Endothelial cell of umbilical vein (primary cell): Measurements from ENCODE around the gene SORCS2. TPM values are rescaled to one million over a fixed set of nuclear protein-coding genes. Genes with fewer than 3 reads are reported as not detected.

Experiments
- BruUV-seq: library from RNA; stranded (reverse); fragments of 400-500 nt; replicated peaks from 2 replicates; lab custom pipeline; 2021; lab: Mats Ljungman, UMichigan
- CTCF ChIA-PET: fragments of 300-600, 350-600 bp; sonication (Branson Sonifier 250); formaldehyde crosslinking; loops from one replicate; lab custom pipeline; 2021; ENCODE audit warnings: antibody characterized with exemption, inconsistent platforms; lab: Charles Lee
- POLR2A ChIA-PET: fragments of 300-600, 350-600 bp; sonication (Branson Sonifier 250); formaldehyde crosslinking; loops from one replicate; lab custom pipeline; 2021; ENCODE audit warnings: antibody characterized with exemption, inconsistent platforms; lab: Charles Lee
- DNase-seq: peaks from one replicate; pipeline ENCODE4 v3.0.0-alpha.2; 2011; ENCODE audit warnings: low read depth, low spot score
- FAIRE-seq: peaks from 2 replicates; lab custom pipeline; 2011; peaks lifted over from hg19 to GRCh38; lab: Jason Lieb, UNC
- H2AFZ ChIP-seq: 2 replicates; pipeline ENCODE4 v1.6.0; 2012; ENCODE audit warnings: low read depth, low read length, control low read depth, inconsistent platforms
- H3K27ac ChIP-seq: 2 replicates; pipeline ENCODE4 v1.5.1; 2011; ENCODE audit warnings: low read depth, mild to moderate bottlenecking, control low read depth, low read length, moderate library complexity; ENCODE audit not compliant: insufficient read depth
- H3K27me3 ChIP-seq, 2 experiments: 2 replicates each; pipeline versions ENCODE4 v1.6.0 to v1.6.1; 2011; ENCODE audit warnings: low read length in 2 of 2, mixed read lengths in 1 of 2; ENCODE audit not compliant: control insufficient read depth in 2 of 2, insufficient read depth in 2 of 2
- H3K36me3 ChIP-seq, 2 experiments: 2 replicates in 1 of 2; 3 replicates in 1 of 2; pipeline ENCODE4 v1.5.1; 2011; ENCODE audit warnings: low read length in 2 of 2, mild to moderate bottlenecking in 1 of 2, moderate library complexity in 1 of 2; ENCODE audit not compliant: control insufficient read depth in 2 of 2, insufficient read depth in 2 of 2; ENCODE audit errors: extremely low read depth in 1 of 2
- H3K4me1 ChIP-seq: 3 replicates; pipeline ENCODE4 v1.5.1; 2011; ENCODE audit warnings: mild to moderate bottlenecking, low read length; ENCODE audit not compliant: control insufficient read depth, insufficient read depth; ENCODE audit errors: extremely low read depth
- H3K4me2 ChIP-seq: 2 replicates; pipeline ENCODE4 v1.6.1; 2011; ENCODE audit warnings: low read length, control low read depth, mixed read lengths; ENCODE audit not compliant: insufficient read depth
- H3K4me3 ChIP-seq, 3 experiments: fragments of 200-600 bp in 1 of 3; sonication (generic), shearing (Covaris generic) in 1 of 3; replicated peaks in 1 of 3; 2 replicates each; pipeline ENCODE4 v1.5.1; 2011 to 2016; ENCODE audit warnings: control low read depth in 3 of 3, low read length in 3 of 3, mild to moderate bottlenecking in 2 of 3, inconsistent platforms in 1 of 3, low read depth in 1 of 3, moderate library complexity in 1 of 3; ENCODE audit not compliant: insufficient read depth in 1 of 3
- H3K79me2 ChIP-seq: 2 replicates; pipeline ENCODE4 v1.6.0; 2012; ENCODE audit warnings: low read length, inconsistent platforms; ENCODE audit not compliant: control insufficient read depth, insufficient read depth
- H3K9ac ChIP-seq: replicated peaks from 2 replicates; pipeline ENCODE3; 2011; ENCODE audit warnings: low read length, control low read depth; ENCODE audit not compliant: insufficient read depth; ENCODE audit errors: extremely low read depth
- H3K9me1 ChIP-seq: replicated peaks from 3 replicates; pipeline ENCODE4 v1.6.0; 2011; ENCODE audit warnings: mild to moderate bottlenecking, low read length; ENCODE audit not compliant: control insufficient read depth, insufficient read depth; ENCODE audit errors: extremely low read depth
- H3K9me3 ChIP-seq: replicated peaks from 2 replicates; pipeline ENCODE4 v1.5.1; 2012; ENCODE audit warnings: low read length, inconsistent platforms; ENCODE audit not compliant: control insufficient read depth, insufficient read depth
- H4K20me1 ChIP-seq: replicated peaks from 2 replicates; pipeline ENCODE3; 2011; ENCODE audit warnings: mild to moderate bottlenecking, low read length; ENCODE audit not compliant: control insufficient read depth, insufficient read depth; ENCODE audit errors: extremely low read depth
- EZH2 ChIP-seq: IDR thresholded peaks from 2 replicates; pipeline ENCODE4 v1.6.1; 2012; ENCODE audit warnings: borderline replicate concordance, low read depth, mild to moderate bottlenecking, moderate library complexity, low read length, inconsistent platforms; ENCODE audit not compliant: severe bottlenecking
- FOS ChIP-seq: IDR thresholded peaks from 2 replicates; pipeline ENCODE4 v1.6.1; 2011; ENCODE audit warnings: mild to moderate bottlenecking, low read length, moderate library complexity, borderline replicate concordance; ENCODE audit not compliant: insufficient read depth
- GATA2 ChIP-seq: IDR thresholded peaks from 2 replicates; pipeline ENCODE4 v1.7.0; 2011; ENCODE audit warnings: low read depth, mild to moderate bottlenecking, moderate library complexity, mixed read lengths, low read length; ENCODE audit not compliant: insufficient read length, insufficient read depth
- JUN ChIP-seq: IDR thresholded peaks from 2 replicates; pipeline ENCODE4 v1.6.1; 2011; ENCODE audit warnings: borderline replicate concordance, low read depth; ENCODE audit not compliant: insufficient read length, insufficient read depth
- MAX ChIP-seq: IDR thresholded peaks from 2 replicates; pipeline ENCODE4 v1.6.1; 2011; ENCODE audit not compliant: insufficient read depth, insufficient read length
- MYC ChIP-seq: IDR thresholded peaks from one replicate; pipeline ENCODE4 v1.6.1; 2011; ENCODE audit warnings: mild to moderate bottlenecking, low read depth, low read length
- POLR2A ChIP-seq: IDR thresholded peaks from 2 replicates; pipeline ENCODE4 v1.6.1; 2012; ENCODE audit warnings: low read depth, mild to moderate bottlenecking, control low read depth, low read length
- POLR2AphosphoS5 ChIP-seq: IDR thresholded peaks from 2 replicates; pipeline ENCODE4 v1.6.1; 2012; ENCODE audit warnings: low read depth, mild to moderate bottlenecking, control low read depth, low read length, moderate library complexity; ENCODE audit not compliant: insufficient read depth
- dilution Hi-C: fragments of 300-500 bp; cut with MboI; formaldehyde crosslinking; loops from one replicate; pipeline ENCODE4 v1.15.0; 2019; ENCODE audit warnings: low sequenced_read_pairs; ENCODE audit not compliant: extremely low pct_ligation_motif_present
- intact Hi-C: fragments of 100-400 bp; cut with micrococcal nuclease; formaldehyde crosslinking; loops from one replicate; pipeline ENCODE4 v1.10.0; 2022
- polyA plus RNA-seq, 4 experiments: library from polyadenylated mRNA; depleted of rRNA in 3 of 4; stranded (reverse) in 3 of 4; unstranded in 1 of 4; fragments of >200 nt; gene quantifications; 2 replicates each; pipeline versions ENCODE4 v1.2.1 to v1.2.3, GENCODE V29; 2011 to 2012; ENCODE audit warnings: missing spikeins in 1 of 4
- total RNA-seq: library from RNA; stranded (reverse); gene quantifications from 2 replicates; pipeline ENCODE4 v1.2.3, GENCODE V29; 2021
- TF ChIP-seq, protein P1 (sequence below), 2 donors: IDR thresholded peaks; 1 replicate in 1 of 2; 2 replicates in 1 of 2; pipeline ENCODE4 v1.5.1; 2011; ENCODE audit warnings: low read length in 2 of 2, mild to moderate bottlenecking in 2 of 2, moderate library complexity in 2 of 2, control low read depth in 1 of 2, inconsistent platforms in 1 of 2, low read depth in 1 of 2; ENCODE audit not compliant: insufficient read depth in 1 of 2; ENCODE audit errors: extremely low read depth in 1 of 2

SORCS2 gene
- total and polyA plus RNA-seq, 2 donors (not counting 3 experiments of a cell fraction or from before 2014, with no cell fraction given): not detected

DNA sequence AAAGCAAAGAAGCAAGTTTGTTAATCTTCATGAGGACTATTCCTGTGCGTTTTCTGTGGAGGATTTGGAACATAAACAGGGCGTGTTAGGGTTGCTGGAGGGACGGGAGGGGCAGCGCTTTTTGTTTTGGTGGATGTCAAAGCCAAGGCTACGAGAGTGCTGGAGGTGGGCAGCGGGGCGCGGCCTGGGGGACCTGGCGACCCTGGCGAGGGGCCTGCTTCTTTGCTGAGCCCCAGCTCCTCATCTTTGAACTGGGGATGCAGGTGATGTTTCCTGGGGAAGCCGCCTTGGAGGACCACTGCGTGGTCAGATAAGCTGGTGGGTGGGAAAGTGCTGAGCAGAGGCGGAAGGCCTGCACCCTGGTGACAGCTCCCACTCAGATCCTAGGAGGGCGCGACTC lies 55.2 kb downstream of the SORCS2 start:
- H3K9me3 ChIP-seq: no peaks in the 10 kb centered on the region
- FAIRE-seq (no peak), DNase-seq (no peak)
- intact Hi-C loops: no loop called here
- no peaks in the 10 kb centered on the region for H3K9me1 ChIP-seq
- dilution Hi-C loops: no loop called here
- no peak overlapping the region for H3K27ac ChIP-seq
- CTCF ChIA-PET: no interaction called here
- no peak overlapping the region for H3K9ac ChIP-seq
- H3K36me3 ChIP-seq: no peaks in the 10 kb centered on the region
- H3K4me1 ChIP-seq: no peaks in the 10 kb centered on the region
- no peaks in the 10 kb centered on the region for H3K79me2 ChIP-seq
- H4K20me1 ChIP-seq: no peaks in the 10 kb centered on the region
- no peak overlapping the region for H3K4me2 ChIP-seq
- no peak overlapping the region for H2AFZ ChIP-seq
- no peaks in the 10 kb centered on the region for H3K27me3 ChIP-seq
- POLR2A ChIA-PET: no interaction called here
- BruUV-seq: no TSS peak
- TF ChIP-seq EZH2 (no peak), MYC (no peak), POLR2AphosphoS5 (no peak), GATA2 (no peak), POLR2A (no peak), MAX (no peak)
- H3K4me3 ChIP-seq: no peak overlapping the region

- intact Hi-C loops (no loop called here), dilution Hi-C loops (no loop called here)
- no peak overlapping the region for H3K27ac ChIP-seq
- H3K36me3 ChIP-seq: no peaks in the 10 kb centered on the region
- H3K4me2 ChIP-seq: no peak overlapping the region
- TF ChIP-seq FOS (no peak), POLR2AphosphoS5 (no peak), JUN (no peak), MAX (no peak), GATA2 (no peak), MYC (no peak), POLR2A (no peak), EZH2 (no peak)
- TF ChIP-seq, protein P1, sequence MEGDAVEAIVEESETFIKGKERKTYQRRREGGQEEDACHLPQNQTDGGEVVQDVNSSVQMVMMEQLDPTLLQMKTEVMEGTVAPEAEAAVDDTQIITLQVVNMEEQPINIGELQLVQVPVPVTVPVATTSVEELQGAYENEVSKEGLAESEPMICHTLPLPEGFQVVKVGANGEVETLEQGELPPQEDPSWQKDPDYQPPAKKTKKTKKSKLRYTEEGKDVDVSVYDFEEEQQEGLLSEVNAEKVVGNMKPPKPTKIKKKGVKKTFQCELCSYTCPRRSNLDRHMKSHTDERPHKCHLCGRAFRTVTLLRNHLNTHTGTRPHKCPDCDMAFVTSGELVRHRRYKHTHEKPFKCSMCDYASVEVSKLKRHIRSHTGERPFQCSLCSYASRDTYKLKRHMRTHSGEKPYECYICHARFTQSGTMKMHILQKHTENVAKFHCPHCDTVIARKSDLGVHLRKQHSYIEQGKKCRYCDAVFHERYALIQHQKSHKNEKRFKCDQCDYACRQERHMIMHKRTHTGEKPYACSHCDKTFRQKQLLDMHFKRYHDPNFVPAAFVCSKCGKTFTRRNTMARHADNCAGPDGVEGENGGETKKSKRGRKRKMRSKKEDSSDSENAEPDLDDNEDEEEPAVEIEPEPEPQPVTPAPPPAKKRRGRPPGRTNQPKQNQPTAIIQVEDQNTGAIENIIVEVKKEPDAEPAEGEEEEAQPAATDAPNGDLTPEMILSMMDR (IDR thresholded peaks at IDR 0.05; ENCODE audit: extremely low read depth in 1 of 2, insufficient read depth in 1 of 2, low read depth in 1 of 2, low read length in 2 of 2): no peak
- no TSS peak for BruUV-seq
- no peak for FAIRE-seq
- CTCF ChIA-PET: no interaction called here
- no peaks in the 10 kb centered on the region for H3K9me3 ChIP-seq
- H2AFZ ChIP-seq: no peak overlapping the region
- H3K79me2 ChIP-seq: no peaks in the 10 kb centered on the region
- H3K9me1 ChIP-seq: no peaks in the 10 kb centered on the region
- no peak overlapping the region for H3K9ac ChIP-seq
- no peaks in the 10 kb centered on the region for H3K27me3 ChIP-seq
- DNase-seq: no peak
- H3K4me3 ChIP-seq: no peak overlapping the region
- no peaks in the 10 kb centered on the region for H3K4me1 ChIP-seq
- POLR2A ChIA-PET: no interaction called here
- no peaks in the 10 kb centered on the region for H4K20me1 ChIP-seq
These were observed 55.6 kb downstream of the SORCS2 start for GRCh38 chr4:7247946-7248345.
